ENCODE data around the gene CHGA.

Gene CHGA

DNA sequence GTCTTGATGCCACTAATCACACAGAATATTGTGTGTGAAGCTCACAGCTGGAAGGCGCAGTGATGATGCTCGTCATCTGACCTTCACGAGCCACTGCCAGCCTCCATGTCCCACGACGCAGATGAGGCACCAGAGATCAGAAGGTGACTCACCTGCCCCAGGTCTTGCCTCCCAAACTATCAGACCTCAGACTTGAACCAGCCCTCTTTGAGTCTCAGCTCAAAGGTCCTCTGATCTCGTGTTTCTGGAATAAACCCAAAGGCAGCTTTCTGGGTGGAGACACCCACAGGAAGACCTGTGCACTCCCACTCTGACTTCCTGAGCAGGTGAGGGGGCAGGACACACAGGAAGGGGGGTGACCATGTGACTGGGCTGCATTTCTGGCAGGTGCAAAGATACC is 19.6 kb upstream of the CHGA start:
- DNase-seq (ENCODE audit: low spot score) = no peak

DNA sequence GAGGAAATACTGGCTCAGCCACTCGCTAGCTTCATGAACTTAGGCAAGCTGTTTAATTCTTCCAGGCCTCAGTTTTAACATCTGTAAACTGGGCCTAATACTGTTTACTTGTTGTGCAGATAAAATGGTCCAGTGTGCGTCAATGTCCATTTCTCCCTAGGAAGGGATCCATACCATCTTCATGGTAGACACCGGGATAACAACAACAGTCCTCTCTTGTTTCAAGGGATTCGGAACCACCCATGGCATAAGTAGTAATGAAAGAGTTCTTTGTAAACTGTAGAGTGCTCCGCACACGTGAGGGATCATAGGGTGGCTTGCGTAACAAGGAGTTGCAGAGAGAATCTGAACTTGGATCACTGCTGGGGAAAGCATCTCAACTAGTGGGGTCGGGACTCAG is 17.3 kb upstream of the CHGA start:
- no peak for DNase-seq (ENCODE audit: low spot score)

DNA sequence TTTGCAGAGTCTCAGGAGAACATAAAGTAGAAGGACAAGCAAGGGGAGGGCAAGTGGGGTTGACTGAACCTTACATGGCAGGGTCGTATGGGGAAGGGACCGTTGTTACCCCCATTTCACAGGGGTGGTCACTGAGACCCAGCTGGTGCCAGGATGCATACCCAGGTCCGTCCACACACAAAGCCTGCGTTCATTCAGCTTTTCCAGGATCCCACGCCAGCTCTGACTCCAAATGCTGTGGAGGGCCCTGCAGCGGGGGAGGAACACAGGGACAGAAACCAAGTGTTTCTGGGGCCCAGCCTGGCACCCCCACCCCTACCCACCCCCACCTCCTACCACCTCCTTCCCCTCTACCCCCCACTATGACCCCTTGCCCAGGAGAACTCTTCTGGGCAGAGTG is 16.5 kb upstream of the CHGA start:
- DNase-seq (ENCODE audit: low spot score) = no peak

DNA sequence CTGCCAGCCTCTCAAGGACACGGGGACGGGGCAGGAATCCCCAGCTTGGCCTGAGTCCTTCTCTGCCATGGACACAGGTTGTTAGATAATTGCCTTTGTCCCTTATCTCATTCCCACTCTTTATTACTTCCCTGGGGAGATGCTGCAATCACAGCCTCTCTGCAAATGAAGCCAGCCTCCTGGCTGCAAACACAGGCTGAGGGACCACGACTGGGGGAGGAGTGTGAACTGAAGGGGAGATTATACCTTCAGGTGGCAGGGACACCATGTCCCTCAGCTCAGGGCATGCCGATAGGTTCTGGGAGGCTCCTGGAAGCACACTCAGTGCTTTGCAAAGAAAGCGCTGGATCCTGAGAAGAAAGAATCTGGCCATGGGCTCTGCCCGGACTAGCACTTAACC is 16.1 kb upstream of the CHGA start:
- DNase-seq (ENCODE audit: low spot score) = no peak

DNA sequence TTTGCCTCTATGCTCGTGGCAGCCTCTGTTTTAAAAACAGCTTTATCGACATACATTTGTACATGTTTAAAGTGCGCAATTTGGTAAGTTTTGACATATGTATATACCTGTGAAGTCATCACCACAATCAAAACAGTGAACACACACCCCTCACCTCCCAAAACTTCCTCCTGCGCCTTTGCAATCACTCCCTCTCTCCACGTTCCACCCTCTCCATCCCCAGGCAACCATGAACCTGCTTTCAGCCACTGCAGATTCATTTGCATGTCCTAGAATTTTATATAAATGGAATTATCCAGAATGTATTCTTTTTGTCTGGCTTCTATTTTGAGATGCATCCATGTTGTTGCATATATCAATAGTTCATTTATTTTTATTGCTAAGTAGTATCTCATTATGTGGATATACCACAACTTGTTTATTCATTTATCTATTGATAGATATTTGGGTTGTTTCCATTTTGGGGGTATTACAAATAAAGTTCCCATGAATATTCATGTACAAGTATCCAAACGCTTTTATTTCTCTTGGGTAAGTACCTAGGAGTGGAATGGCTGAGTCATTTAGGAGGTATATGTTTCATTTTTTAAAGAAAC is 15.5 kb upstream of the CHGA start:
- DNase-seq (ENCODE audit: low spot score) = no peak

DNA sequence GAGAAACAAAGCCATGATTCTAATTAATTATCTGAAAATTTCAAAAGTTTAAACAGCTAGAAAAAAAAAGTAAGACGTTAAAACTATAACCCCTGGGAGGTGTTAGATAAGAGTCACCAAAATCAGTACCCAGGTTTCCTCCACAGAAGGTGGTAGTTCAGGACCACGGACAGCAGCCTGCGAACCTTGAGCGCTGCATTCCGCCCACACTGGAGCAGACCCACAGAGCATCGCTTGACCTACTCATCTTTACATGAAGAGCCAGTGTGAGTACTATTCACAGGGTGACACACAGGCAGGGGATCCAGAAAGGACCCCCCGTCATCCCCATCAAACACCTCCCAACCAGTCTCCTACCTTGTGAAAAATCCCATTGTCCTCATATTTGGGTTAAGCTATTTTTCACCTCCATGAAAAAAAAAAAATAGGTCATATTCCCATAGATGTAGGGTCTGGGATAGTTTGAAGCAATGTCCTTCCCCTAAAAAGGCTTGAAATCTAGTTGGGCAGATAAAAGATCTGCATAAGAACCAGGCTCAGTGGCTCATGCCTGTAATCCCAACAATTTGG is 8.8 kb upstream of the CHGA start:
- DNase-seq (ENCODE audit: low spot score) = peak; percentile 53

DNA sequence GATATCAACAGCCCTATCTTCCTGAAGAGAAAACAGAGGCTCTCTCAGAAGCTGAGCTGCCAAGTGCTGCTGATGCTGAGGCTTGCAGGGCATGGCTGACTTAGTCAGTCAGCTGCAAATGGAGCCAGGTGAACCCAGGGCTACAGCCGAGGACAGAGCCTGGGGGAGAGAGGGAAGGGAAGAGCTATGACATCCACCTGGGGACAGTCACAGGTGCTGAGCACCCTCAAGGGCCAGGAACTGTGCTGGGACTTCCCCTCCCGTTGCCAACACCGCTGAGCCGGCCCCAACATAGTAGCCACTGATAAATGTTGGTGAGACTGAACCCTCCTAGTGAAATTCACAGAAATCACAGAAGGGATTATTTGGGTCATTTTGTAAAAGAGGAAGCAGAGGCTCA is 6.7 kb upstream of the CHGA start:
- DNase-seq (ENCODE audit: low spot score) = no peak

DNA sequence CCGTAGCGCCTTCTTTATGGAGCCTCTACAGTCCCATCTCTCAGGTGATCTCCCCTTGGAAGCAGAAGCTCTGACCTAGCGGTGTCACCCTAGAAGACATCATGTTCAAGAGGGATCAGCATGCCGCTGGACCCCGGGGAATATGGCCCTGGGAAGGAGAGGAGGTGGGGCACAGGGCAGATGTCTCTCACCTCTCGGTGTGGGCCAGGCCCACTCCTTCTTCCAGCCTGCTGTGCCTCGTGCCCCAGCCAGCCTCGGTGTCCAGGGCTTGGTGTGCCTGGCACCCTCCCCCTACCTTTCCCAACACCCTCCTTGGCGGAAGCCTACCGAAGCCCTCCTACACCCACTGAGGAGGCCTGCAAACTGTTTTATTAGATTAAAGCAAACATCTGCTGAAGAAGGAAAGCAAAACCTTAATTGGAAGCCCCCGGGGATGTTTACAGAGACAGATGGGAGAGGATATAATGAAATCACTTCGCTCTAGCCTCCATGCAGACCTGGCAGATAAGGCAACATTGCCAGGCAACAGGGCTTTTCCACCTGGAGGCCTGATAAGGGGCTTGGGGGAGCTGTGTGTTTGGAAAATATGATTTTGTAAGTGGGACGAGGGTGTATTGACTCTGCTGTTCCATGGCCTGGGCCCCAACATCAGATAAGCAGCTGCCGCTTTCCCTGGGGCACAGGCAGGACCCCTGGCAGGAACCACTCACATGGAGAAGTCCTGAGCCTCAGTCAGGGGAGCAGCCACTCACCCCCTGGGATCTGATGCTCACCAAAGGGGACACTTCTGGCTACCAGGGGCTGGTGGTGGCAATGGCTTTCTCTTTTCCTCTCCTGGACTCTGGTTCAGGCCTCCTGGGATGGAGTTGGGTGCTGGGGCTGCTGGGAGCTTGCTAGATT is 5.7 kb upstream of the CHGA start:
- no peak for DNase-seq (ENCODE audit: low spot score)

DNA sequence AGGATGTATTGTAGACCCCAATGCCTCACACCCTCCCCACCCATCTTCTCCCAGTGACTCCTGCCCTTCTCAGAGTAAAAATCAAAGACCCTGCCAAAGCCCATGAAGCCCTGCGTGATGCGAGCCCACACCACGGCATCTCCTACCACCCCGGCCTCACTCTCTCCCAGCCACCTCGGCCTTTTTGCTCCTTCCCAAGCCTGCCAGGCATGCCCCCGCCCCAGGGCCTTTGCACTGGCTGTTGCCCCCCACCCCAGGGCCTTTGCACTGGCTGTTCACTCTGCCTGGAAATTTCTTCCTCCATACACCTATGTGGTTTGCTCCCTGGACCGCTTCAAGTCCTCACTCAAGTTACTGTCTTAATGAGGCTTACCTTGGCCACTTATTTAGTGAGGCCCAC is 5.0 kb upstream of the CHGA start:
- no peak for DNase-seq (ENCODE audit: low spot score)

DNA sequence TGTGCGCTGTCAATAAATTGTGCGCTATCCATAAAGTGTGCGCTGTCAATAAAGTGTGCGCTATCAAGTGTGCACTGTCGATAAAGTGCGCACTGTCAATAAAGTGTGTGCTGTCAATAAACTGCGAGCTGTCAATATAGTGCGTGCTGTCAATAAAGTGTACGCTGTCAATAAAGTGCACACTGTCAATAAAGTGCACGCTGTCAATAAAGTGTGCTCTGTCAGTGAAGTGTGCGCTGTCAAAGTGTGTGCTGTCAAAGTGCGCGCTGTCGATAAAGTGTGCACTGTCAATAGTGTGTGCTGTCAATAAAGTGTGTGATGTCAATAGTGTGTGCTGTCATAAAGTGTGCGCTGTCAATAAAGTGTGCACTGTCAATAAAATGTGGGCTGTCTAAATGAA is 2.9 kb upstream of the CHGA start:
- no peak for DNase-seq (ENCODE audit: low spot score)

DNA sequence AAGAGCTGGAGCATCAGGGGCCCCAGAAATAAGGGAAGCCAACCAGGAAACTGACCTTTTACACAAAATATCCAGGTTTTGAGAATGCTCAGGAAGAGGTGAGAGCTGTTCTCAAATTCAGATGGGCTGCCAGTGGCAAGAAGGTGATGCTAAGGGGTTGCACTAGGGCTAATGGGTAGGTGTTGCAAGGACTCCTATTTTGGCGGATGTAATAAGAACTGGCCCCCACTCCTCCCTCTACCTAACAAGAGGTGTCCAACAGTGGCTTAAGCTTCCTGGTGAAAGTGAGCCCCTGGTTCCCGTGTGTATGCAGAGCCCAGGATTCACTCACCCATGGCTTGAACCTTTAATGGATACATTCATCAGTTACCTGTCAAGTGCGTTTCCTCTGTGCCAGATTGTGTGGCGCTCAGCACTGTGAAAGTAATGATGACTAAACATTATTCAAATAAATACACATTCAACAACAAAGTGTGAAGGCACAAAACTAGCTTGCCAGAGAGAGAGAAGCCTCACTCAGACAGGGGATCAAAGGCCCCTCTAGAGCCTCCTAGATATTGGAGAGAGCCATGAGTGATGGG is 705 bp upstream of the CHGA start:
- no peak for DNase-seq (ENCODE audit: low spot score)

DNA sequence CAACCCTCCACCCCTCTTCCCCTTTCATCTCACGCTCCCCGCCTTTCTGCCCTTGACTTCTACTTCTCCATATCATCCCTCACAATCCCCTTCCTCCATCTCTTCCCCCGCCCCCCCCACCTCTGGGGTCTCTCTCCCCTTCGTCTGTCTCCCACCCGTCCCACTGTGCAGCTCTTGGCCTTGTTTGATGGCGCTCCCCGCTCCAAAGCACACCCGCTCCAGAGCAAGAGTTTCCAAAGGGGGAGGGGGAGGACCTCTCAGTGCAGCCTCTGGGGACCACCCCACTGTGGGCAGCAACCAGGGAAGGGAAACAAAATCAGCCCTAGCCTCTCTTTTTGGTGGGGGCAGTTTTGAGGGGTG is 774 bp downstream of the CHGA start:
- DNase-seq (ENCODE audit: low spot score) = no peak

DNA sequence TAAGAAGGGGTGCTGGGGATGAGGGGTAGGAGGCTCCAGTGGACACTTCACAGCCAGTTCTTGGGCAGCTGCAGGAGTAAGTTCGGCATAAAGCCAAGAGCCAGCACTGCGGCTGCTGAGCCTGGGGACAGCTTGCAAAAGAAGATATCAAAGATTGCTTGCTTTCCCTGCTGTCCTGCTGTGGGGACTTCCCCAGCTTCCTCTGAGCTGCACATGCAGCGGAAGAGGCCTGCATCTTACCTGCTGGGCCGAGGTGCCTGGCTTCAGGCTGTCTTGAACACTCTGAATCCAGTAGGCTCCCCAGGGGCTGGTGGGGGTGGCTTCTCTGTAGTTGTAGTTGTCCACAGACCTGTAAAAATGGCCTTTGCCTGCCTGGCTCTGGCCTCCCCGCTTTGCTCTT is 1.3 kb downstream of the CHGA start:
- DNase-seq (ENCODE audit: low spot score) = no peak

DNA sequence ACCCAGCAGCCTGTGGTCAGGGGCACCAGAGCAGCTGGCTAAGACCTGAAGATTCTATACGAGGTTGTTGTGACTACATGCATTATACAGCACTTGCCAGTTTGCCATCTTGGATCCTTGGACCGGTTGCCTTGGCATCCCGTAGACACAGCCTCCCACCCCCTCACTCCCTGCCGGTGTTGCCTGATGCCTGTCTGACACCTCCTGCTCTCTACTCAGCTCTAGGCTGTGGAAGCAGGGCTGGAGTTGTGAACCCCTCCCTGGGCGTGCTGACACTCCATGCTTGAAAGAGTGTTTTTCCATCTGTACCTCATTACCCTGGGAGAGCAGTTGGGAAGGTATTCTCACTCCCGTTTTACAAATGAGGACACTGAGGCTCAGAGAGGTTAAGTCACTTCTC is 2.5 kb downstream of the CHGA start:
- no peak for DNase-seq (ENCODE audit: low spot score)

DNA sequence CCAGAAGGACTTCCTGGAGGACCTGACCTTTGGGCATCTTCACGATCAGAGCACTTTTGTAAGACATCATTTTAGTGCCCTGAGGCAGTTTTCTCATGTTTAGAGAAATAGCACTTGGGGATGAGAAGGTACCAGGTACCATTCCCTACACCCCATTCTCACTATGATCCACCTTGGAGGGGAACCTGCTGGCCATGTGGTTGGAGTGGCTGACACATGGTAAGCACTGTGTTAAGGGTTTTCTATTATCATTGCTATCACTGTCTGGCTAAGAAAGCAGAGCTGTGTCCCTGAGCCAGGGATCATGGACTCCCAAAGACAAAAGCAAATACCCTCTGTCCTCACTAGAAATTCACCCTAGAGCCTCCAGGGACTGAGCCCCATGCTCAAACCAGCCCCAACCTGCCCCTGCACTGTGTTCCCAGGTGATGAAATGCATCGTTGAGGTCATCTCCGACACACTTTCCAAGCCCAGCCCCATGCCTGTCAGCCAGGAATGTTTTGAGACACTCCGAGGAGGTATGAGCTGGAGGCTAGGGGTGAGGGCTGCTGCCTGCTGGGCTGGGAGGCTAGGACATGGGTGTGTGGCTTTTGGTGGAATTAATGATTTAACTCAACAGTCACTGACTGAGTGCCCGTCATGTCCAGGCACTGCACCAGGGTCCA is 3.4 kb downstream of the CHGA start:
- DNase-seq (ENCODE audit: low spot score) = no peak

DNA sequence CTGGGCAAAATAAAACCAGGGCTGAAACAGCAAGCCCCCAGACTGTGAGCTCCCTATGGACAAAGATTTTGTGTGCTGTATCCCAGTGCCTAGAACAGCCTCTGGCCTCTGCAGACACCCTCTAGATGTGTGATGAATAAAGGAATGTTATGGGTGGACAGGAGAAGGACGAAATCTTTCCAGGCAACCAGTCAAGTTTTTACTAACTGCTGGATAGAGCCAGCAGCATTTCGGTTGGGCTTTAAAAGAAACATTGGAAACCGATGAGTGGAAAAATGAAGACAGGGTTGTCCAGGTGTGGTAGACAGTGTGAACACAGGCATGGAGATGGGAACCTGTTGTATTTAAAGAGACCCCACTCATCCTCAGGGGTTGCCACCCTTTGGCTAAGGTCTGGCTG is 4.0 kb downstream of the CHGA start:
- no peak for DNase-seq (ENCODE audit: low spot score)

DNA sequence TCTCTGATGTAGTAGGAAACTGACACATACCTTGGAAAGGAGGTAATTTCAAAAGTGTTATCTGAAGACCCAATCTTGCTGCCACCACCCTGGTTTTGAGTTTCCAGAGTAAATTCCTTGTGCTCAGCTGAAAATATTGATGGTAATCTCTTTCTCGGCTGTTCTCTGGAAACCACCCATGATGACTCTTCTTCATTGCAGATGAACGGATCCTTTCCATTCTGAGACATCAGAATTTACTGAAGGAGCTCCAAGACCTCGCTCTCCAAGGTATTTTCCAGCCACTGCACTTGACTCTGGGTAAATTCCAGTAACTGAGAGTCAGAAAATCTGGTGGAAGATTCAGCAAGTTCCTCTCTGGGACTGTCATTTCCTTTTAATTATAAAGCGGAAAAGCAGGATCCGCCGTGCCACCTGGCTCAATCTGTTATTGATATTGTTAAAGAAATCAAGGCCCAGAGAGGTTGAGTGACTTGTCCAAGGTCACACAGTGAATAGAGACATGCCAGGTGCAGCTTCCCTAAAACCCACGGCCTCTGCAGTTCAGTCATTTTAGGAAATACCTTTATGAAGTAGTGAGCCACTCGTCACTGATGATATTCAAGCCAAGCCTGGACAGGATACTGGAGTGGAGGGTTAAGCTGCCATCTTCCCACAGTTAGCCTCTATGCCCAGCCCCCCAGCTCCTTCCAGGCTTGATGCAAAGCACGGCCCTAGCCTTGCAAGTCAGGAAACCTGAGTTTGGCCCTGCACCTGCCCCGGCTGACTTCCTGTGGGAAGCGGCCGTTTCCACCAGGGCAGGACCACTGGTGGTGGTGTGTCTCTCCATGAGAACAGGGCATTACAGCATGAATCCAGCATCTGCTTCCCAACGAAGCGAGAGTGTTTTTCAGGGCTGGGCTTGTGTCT is 4.7 kb downstream of the CHGA start:
- DNase-seq (ENCODE audit: low spot score) = no peak

DNA sequence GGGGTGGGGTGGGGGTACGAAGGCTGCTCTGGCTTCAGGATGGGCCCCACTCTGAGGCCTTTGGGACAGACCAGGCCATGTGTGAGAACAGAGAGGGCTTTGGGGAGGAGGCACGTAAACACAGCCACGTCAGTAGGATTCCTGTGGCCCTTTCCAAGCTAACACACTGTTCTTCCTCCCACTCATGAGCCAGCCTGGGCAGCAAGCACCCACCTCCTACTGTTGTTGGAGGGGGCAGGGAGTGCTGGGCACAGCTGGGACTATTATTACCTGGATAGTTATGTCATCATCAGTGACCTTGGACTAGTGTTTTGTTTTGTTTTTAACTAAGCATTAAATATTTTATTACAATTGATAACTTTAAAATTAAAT is 5.3 kb downstream of the CHGA start:
- DNase-seq (ENCODE audit: low spot score) = no peak

DNA sequence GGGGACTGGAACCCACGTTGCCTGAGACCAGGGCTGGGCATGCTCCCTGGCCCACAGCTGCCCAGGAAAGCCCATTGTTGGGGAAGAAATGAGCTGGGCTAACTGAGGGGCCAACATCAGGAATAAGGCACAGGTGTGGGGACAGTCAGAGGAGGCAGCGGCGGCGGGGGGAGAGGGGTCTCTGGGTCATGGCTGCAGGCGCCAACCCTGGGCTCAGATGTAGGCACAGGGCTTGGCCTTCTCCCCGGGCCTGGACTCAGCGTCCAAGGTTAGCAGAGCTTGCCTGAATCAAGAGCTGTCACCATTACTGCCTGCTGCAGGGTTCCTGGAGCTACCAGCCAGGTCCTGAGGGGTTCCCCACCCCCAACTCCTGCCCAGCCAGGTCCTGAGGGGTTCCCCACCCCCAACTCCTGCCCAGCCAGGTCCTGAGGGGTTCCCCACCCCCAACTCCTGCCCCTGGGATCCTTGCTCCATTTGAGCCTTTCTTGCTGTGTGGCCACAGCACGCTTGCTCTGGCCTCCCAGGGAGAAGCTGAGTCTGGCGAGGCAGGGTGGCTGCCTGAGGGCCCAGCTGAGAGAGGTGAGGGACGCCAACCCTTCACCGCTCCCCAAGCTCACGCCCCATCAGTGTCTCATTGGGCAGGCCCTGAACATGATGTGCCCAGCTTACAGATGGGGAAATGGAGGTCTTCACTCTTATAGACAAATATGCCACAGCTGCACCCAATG is 6.2 kb downstream of the CHGA start:
- no peak for DNase-seq (ENCODE audit: low spot score)

DNA sequence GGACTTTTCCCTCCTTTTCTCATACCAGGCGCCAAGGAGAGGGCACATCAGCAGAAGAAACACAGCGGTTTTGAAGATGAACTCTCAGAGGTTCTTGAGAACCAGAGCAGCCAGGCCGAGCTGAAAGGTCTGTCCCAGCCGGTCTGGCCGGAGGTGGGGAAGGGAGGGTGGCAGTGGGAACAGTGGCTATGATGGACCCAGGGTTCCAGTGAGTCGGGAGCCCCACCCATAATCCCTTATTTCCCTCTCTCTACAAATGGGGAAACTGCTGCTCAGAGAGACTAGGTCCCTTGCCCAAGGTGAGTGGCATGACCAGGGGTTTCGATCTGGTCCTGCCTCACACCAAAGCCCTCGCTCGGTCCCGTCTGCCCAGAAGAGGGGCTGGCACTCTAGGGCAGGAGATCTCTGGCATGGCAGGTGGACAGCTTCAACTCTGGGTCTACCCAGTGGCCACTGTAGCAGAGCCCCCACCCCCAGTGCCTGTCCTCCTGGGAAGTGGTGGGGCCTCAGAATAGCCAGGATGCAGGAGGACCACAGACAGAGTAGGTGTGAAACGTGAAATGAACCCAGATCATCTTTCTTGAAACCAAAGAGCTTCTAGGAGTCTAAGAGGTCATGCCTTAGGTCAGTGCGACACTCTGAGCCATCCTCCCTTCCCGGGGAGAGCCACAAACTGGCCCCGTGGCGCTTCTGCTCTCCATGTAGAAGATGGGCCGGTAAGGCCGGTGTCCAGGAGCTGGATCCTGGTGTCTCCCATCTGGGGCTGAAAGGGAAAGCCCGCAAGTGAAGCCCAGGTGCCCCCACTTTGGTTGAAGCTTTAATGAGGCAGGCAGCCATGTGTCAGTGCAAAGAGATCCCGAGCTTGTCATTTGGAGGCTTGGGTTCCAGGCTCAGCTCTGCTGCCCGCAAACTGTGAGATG is 7.0 kb downstream of the CHGA start:
- DNase-seq (ENCODE audit: low spot score) = no peak
